NCI-H2196 (cell line): ENCODE measurements around the gene SLC49A3.

Experiments used
- DNase-seq: peaks from one replicate; lab custom pipeline; 2025; ENCODE audit not compliant: unreplicated experiment; lab: John Stamatoyannopoulos, UW

Gene SLC49A3

GRCh38 chr4:634599-634985 is 54.4 kb downstream of the SLC49A3 start:
- DNase-seq, result no peak

GRCh38 chr4:633976-634598 is 54.9 kb downstream of the SLC49A3 start:
- no peak for DNase-seq

GRCh38 chr4:633406-633805 is 55.5 kb downstream of the SLC49A3 start:
- no peak for DNase-seq

GRCh38 chr4:632926-633325 is 56.0 kb downstream of the SLC49A3 start:
- DNase-seq, result no peak

- DNase-seq, result no peak
These were observed 56.7 kb downstream of the SLC49A3 start for GRCh38 chr4:632196-632790.
